Stimulated activated CD4-positive, alpha-beta T cell treated with anti-CD3 and anti-CD28 coated beads, TNF-alpha, amount 100 ng/mL, for 1 hour (primary cell): ENCODE data around the gene PNPLA7.
"Not testable (repeated sequence)": the region's sequence is repeated elsewhere in the genome, so short reads cannot be mapped to it uniquely, and the experiment has no call there.

Experiments
- DNase-seq, 3 donors: peaks; one replicate each; pipeline ENCODE4 v3.0.0-alpha.2; 2020; ENCODE audit warnings: low read depth in 3 of 3, low spot score in 1 of 3

PNPLA7 gene

DNA sequence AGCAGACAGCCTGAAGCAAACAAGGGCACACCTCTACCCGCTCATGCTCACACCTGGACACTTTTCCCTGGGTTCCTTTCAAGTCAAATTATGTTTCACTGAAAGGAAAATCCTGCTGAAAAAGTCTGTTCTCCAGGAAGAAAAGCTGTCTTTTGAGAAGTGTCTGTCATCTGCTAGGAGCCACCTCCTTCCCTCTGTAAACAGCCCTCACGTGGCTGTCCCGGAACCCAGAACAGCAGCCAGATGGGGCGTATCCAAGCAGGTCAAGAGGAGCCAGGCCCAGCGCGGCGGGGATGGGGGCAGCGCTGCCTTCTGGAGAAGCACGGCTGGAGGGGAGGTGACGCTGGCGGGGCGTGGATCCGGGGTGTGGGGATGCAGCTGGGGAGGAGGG, at the start of gene PNPLA7:
Gene PNPLA7, minus strand, starts transcription at position 172 of the 391 bp plus-strand sequence. CDS start 205 bp downstream, outside the sequence.
- peak in 2 of 3 donors; percentile 22 to 24 for DNase-seq

DNA sequence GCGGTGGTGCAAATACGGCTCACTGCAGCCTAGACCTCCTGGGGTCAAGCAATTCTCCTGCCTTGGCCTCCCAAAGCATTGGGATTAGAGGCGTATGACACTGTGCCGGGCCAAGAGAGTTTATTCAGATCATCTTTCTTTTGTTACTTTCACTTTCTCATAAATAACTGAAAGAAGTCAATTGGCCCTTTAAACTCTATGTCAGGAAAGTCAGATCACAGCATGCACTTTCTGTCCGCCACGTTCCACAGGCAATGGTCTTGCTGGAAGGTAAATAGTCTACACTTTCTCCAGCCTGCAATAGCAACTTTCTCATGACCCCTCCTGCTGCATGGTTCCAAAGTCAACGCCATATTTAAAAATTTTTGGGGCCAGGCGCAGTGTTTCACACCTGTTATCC, 48.7 kb upstream of the PNPLA7 start:
- no peak for DNase-seq

GRCh38 chr9:137596577-137596976, 46.4 kb upstream of the PNPLA7 start:
- DNase-seq: not testable (repeated sequence)

DNA sequence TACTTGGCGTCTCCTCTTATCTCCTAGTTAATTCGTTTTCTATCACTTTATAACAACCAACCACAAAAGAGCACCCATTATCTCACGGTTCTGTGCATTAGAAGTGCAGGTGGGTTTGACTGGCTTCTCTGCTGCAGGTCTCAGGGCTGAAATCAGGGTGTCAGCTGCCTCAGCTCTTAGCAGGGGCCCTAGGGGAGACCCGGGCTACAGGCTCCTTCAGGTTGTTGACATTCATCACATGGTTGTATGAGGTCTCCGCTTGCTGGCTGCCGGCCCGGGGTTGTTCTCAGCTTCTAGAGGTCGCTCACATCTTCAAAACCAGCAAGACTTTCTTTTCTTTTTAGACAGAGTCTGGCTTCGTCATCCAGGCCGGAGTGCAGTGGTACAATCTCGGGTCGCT, 43.0 kb upstream of the PNPLA7 start:
- no peak for DNase-seq

- no peak for DNase-seq
Observed at GRCh38 chr9:137592767-137593166, 42.6 kb upstream of the PNPLA7 start.

GRCh38 chr9:137590469-137591383, 40.5 kb upstream of the PNPLA7 start, which contains the start of gene ZMYND19:
Gene ZMYND19 (minus strand): TSS chr9:137590512. CDS start chr9:137590263, 249 bp downstream.
- peak; percentile 69 to 94 (median 88) for DNase-seq

- no peak for DNase-seq
Observed at GRCh38 chr9:137590123-137590468, 39.9 kb upstream of the PNPLA7 start.

DNA sequence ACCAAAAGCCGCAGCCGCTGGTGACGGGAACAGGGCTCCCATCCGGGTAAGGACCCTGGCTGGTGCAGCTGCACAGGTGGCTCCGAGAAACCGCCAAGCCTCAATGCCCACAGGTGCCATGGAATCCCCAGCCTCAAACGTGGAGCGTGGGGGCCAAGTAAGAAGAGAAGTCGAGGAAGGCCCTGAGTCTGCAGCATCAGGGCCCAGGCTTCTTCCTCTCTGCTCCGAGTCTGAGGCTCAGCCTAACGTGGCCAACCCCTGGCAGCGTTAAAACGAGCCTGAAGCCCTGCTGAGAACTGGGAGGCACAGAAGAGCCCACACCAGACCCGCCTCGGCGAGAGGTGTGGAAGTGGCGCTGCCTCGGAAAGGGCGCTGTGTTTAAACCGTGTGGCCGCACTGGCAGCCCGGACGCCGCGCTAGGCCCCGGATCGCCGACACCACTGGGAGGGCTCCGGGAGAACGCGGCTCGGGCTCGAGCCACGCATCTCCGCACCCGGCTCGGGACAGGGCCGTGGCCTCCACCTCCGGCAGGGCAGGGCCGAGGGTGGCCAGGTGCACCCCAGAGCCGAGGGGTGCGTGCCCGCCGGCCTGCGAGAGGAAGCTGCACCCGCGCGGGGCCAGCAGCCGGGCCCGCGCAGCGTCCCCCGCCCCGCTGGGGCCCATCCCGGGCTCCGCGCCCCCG, 39.4 kb upstream of the PNPLA7 start:
- DNase-seq: no peak

DNA sequence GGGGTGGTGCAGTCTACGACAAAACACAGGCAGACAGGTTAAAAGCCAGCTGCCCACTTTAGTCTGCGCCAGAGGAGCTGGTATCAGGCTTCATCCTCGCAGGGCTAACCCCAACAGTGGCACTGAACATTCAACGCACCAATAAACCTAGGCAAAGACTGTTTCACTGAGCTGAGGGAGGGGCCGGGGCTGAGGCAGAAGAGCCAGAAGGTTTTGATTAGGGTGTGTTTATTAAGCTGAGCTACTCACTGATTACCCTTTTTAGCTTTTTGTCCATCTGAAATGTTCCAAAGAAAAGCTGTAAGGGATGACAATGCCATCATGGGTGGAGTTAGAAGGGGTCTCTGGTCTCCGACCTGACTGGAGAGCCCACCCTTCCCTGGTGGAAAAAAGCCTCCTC, 38.7 kb upstream of the PNPLA7 start:
- DNase-seq: no peak

GRCh38 chr9:137588311-137588710, 38.1 kb upstream of the PNPLA7 start:
- no peak for DNase-seq

DNA sequence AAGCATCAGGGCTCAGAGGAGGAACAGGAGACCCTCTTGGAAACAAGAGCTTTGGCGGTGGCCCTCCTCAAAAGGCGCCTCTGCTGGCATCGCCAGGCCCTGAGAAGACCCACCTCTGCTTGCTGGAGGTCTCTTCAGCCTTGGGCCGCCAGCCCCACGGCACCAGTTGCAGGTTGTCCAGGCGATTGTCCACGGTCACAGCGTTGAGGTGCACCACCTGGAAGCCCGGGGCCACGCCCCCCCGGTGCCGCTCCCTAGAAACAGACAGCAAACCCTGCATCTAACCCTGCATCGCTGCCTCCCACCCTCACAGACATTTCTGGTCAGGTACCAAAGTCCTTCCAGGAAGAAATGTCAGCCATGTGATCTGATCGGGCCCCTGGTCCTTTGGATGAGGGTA, 36.7 kb upstream of the PNPLA7 start:
- DNase-seq: no peak

GRCh38 chr9:137583957-137584356, 33.8 kb upstream of the PNPLA7 start:
- no peak for DNase-seq

DNA sequence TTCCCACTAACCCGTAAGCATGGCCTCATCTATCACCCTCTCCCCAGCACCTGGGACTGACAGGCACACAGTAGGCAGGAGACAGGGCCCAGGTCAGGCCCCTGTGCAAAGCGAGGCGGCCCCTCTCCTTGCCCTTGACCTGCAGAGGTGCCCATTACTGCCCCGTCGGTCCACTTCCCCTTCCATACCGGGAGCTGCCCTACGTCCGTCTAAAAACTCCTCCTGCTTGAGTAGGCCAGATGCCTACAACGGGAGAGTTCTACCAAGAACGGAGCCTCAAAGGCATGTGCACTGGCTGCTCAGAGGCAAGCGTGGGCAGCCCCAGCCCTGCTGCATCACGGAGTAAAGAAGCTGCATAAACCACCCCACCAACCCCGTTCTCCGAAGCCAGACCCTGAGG, 33.1 kb upstream of the PNPLA7 start:
- no peak for DNase-seq

GRCh38 chr9:137582286-137582860, 32.2 kb upstream of the PNPLA7 start:
- no peak for DNase-seq

GRCh38 chr9:137581361-137582285, 31.4 kb upstream of the PNPLA7 start:
- DNase-seq: no peak

GRCh38 chr9:137580954-137581322, 30.7 kb upstream of the PNPLA7 start:
- no peak for DNase-seq

GRCh38 chr9:137580209-137580953, 30.2 kb upstream of the PNPLA7 start:
- no peak for DNase-seq

GRCh38 chr9:137579259-137579604, 29.0 kb upstream of the PNPLA7 start:
- DNase-seq: no peak

GRCh38 chr9:137578518-137579258, 28.5 kb upstream of the PNPLA7 start, which contains the start of gene DPH7:
Gene DPH7 (minus strand): TSS chr9:137578925. CDS start chr9:137578777, 148 bp downstream.
- peak; percentile 83 to 96 (median 86) for DNase-seq
